CD4-positive, alpha-beta T cell treated with Interleukin-15 for 1 hour (primary cell): Measurements from ENCODE around the gene KDSR.

Source experiments
- DNase-seq: peaks from one replicate; pipeline ENCODE4 v3.0.0-alpha.2; 2020

KDSR gene

GRCh38 chr18:63320123-63320974 lies 46.7 kb downstream of the KDSR start:
- DNase-seq: peak; percentile 90

GRCh38 chr18:63319383-63320122 lies 47.5 kb downstream of the KDSR start, which contains the start of gene BCL2:
BCL2 (minus strand) TSS chr18:63319769.
- peak; percentile 31 for DNase-seq

GRCh38 chr18:63318889-63319382 lies 48.1 kb downstream of the KDSR start:
- DNase-seq: no peak

GRCh38 chr18:63317982-63318888 lies 48.8 kb downstream of the KDSR start:
- DNase-seq: peak; percentile 88

- no peak for DNase-seq
Measured at GRCh38 chr18:63317556-63317946, 49.5 kb downstream of the KDSR start.

- DNase-seq: no peak
Measured at GRCh38 chr18:63316612-63317555, 50.1 kb downstream of the KDSR start.

- no peak for DNase-seq
Measured at GRCh38 chr18:63315876-63316275, 51.1 kb downstream of the KDSR start.

GRCh38 chr18:63315131-63315662 lies 51.8 kb downstream of the KDSR start:
- no peak for DNase-seq

GRCh38 chr18:63314062-63314790 lies 52.8 kb downstream of the KDSR start:
- DNase-seq: no peak

- no peak for DNase-seq
Measured at GRCh38 chr18:63313396-63313917, 53.5 kb downstream of the KDSR start.

GRCh38 chr18:63312737-63313395 lies 54.1 kb downstream of the KDSR start:
- DNase-seq: no peak

- DNase-seq: no peak
Measured at GRCh38 chr18:63312019-63312409, 55.0 kb downstream of the KDSR start.

- DNase-seq: no peak
Measured at GRCh38 chr18:63311118-63312018, 55.6 kb downstream of the KDSR start.

- DNase-seq: peak; percentile 33
Measured at GRCh38 chr18:63309422-63309821, 57.6 kb downstream of the KDSR start.

GRCh38 chr18:63307551-63308200 lies 59.3 kb downstream of the KDSR start:
- DNase-seq: no peak

- DNase-seq: no peak
Measured at GRCh38 chr18:63306819-63307550, 60.0 kb downstream of the KDSR start.

- no peak for DNase-seq
Measured at GRCh38 chr18:63306249-63306648, 60.8 kb downstream of the KDSR start.
